ENCODE data around the gene IL5.

DNA sequence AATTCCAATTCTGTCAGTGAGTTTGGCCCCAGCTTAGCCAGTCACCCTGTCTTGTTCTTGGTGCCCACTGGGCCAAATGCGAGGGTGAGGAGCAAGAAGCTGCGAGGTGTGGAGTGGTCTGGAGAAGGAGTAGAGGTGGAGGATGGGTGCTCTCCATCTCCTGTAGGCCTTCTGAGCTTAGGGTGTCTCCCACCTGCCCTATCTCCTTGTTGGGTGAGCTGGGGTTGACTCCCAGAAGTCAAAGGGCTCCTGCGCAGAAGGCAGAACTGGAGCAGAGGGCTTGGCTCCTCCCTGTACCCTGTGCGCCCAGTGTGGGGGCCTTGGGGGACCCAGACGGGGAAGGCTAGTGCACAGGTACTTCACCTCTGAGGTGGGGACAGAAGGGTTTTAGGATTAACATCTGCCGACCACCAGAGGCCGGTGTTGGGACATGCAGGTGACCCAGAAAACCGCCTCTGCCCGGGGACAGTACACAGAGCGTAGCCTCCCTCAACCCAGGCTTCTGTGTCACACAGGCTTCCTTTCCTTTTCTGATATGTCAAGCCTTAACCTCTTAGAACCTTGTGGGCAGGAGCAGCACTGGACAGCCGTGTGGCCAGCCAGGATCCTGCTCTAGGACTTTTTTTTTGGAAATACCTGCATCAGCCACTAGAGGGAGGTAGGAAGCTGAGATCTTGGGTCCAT lies 16.9 kb downstream of the IL5 start:
- TF ChIP-seq POLR2AphosphoS5 (IDR thresholded peaks at IDR 0.05; ENCODE audit: low read depth, low read length) (no peak), POLR2A (IDR thresholded peaks at IDR 0.05; ENCODE audit: low read depth, low read length) (no peak), TAF1 (IDR thresholded peaks at IDR 0.05; ENCODE audit: low read depth, low read length) (no peak)
